Prostate gland (tissue), 2 donors: ENCODE measurements around the gene PTPN18.

Experiments used
- POLR2A ChIP-seq: fragments of 450-650 bp; IDR thresholded peaks from one replicate; pipeline ENCODE4 v1.6.1; 2016; ENCODE audit warnings: antibody characterized with exemption, mild to moderate bottlenecking
- POLR2AphosphoS5 ChIP-seq: sonication (generic); formaldehyde crosslinking; IDR thresholded peaks from one replicate; pipeline ENCODE4 v1.6.1; 2017; ENCODE audit warnings: antibody characterized with exemption
- TF ChIP-seq, protein P1 (sequence below), 4 experiments: fragments of 200-600 bp in 2 of 4; fragments of 450-650 bp in 2 of 4; sonication (generic) in 2 of 4; IDR thresholded peaks; 1 replicate in 3 of 4; 2 replicates in 1 of 4; pipeline ENCODE4 v1.5.1; 2016 to 2019; ENCODE audit warnings: antibody characterized with exemption in 4 of 4, mild to moderate bottlenecking in 2 of 4, moderate library complexity in 2 of 4

DNA sequence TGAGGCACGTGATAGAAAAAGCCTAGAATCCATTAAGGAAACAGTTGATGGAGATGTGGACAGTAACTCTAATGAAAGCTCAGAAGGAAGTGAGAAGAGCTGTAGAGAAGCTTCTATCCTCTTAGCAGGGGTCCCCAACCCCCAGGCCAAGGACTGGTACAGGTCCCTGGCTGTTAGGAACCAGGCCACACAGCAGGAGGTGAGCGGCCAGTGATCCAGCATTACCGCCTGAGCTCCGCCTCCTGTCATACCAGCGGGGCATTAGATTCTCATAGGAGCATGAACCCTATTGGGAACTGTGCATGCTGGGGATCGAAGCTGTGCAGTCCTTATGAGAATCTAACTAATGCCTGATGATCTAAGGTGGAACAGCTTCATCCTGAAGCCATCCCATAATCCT is 21.8 kb upstream of the PTPN18 start:
- TF ChIP-seq, protein P1, sequence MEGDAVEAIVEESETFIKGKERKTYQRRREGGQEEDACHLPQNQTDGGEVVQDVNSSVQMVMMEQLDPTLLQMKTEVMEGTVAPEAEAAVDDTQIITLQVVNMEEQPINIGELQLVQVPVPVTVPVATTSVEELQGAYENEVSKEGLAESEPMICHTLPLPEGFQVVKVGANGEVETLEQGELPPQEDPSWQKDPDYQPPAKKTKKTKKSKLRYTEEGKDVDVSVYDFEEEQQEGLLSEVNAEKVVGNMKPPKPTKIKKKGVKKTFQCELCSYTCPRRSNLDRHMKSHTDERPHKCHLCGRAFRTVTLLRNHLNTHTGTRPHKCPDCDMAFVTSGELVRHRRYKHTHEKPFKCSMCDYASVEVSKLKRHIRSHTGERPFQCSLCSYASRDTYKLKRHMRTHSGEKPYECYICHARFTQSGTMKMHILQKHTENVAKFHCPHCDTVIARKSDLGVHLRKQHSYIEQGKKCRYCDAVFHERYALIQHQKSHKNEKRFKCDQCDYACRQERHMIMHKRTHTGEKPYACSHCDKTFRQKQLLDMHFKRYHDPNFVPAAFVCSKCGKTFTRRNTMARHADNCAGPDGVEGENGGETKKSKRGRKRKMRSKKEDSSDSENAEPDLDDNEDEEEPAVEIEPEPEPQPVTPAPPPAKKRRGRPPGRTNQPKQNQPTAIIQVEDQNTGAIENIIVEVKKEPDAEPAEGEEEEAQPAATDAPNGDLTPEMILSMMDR (IDR thresholded peaks at IDR 0.05), result no peak
- TF ChIP-seq POLR2A, result no peak
- no peak for TF ChIP-seq POLR2AphosphoS5
